Measurements from ENCODE around the gene MAP2K2. TPM values are rescaled to one million over a fixed set of nuclear protein-coding genes. Genes with fewer than 3 reads are reported as not detected.
A peak's percentile ranks its signal among the peaks of the same experiment; 100 is the strongest.
"Not testable (repeated sequence)": the region's sequence is repeated elsewhere in the genome, so short reads cannot be mapped to it uniquely, and the experiment has no call there.

Gene MAP2K2
- total and polyA plus RNA-seq, 12 donors, result 91.5 to 288 (median 116) TPM

GRCh38 chr19:4134351-4134750 is 10.4 kb upstream of the MAP2K2 start:
- H3K9me3 ChIP-seq, result no peaks in the 10 kb centered on the region
- no peak for DNase-seq
- no peak for ATAC-seq
- WGBS, 2 donors, result 38 to 43% methylated on average over 6 of the region's 6 CpGs
- H3K4me1 ChIP-seq, result no peaks in the 10 kb centered on the region
- H3K27ac ChIP-seq, result no peak overlapping the region
- H3K4me3 ChIP-seq, result no peak overlapping the region
- no peaks in the 10 kb centered on the region for H3K36me3 ChIP-seq
- TF ChIP-seq CTCF (IDR thresholded peaks at IDR 0.05), result no peak
- intact Hi-C loops (cut with DNase I), result no loop called here
- peaks cover 0 to 9% (median 0%) of the 10 kb centered on the region in 7 donors for H3K27me3 ChIP-seq

GRCh38 chr19:4130744-4131438 is 7.0 kb upstream of the MAP2K2 start:
- TF ChIP-seq CTCF (IDR thresholded peaks at IDR 0.05), result no peak
- H3K4me3 ChIP-seq, result no peak overlapping the region
- peaks cover 0 to 9% (median 0%) of the 10 kb centered on the region in 7 donors for H3K27me3 ChIP-seq
- H3K36me3 ChIP-seq, result no peaks in the 10 kb centered on the region
- DNase-seq (no peak), ATAC-seq (no peak)
- H3K9me3 ChIP-seq, result no peaks in the 10 kb centered on the region
- no peaks in the 10 kb centered on the region for H3K4me1 ChIP-seq
- intact Hi-C loops (cut with DNase I), result no loop called here
- no peak overlapping the region for H3K27ac ChIP-seq
- 39% methylated on average over 8 of the region's 8 CpGs for WGBS, 2 donors

GRCh38 chr19:4129050-4129449 is 5.1 kb upstream of the MAP2K2 start:
- H3K27me3 ChIP-seq, ATAC-seq, H3K9me3 ChIP-seq, DNase-seq, H3K27ac ChIP-seq, H3K36me3 ChIP-seq, H3K4me3 ChIP-seq, H3K4me1 ChIP-seq: not testable (repeated sequence)
- intact Hi-C loops (cut with DNase I), result loop anchor here in 1 of 10 donors (5.0 kb wide), 1 partner anchor 1018 kb away; no protein-coding TSS in a partner anchor
- WGBS, 2 donors, result 86 to 93% methylated on average over 7 of the region's 7 CpGs

GRCh38 chr19:4127322-4127721 is 3.4 kb upstream of the MAP2K2 start:
- ATAC-seq, H3K4me3 ChIP-seq, H3K27ac ChIP-seq, H3K27me3 ChIP-seq, DNase-seq, H3K36me3 ChIP-seq, H3K9me3 ChIP-seq: not testable (repeated sequence)
- intact Hi-C loops (cut with DNase I), result loop anchor here in 1 of 10 donors (5.0 kb wide), 1 partner anchor 1020 kb away; no protein-coding TSS in a partner anchor
- H3K4me1 ChIP-seq, result peaks cover 6 to 17% (median 16%) of the 10 kb centered on the region in 9 donors
- WGBS, 2 donors, result 85 to 87% methylated on average over 4 of the region's 4 CpGs

GRCh38 chr19:4124638-4125037 is 716 bp upstream of the MAP2K2 start:
- ATAC-seq, result no peak
- 49 to 59% methylated on average over 8 of the region's 8 CpGs for WGBS, 2 donors
- intact Hi-C loops (cut with DNase I), result loop anchor here in 2 of 10 donors (5.0 kb wide), 4 partner anchors 47 to 1023 kb away; partner anchors contain the start of genes EEF2 (in 1 of the 2) and PIAS4 (in 1 of the 2)
- DNase-seq, result no peak
- peaks cover 0 to 11% (median 0%) of the 10 kb centered on the region in 9 donors for H3K36me3 ChIP-seq
- H3K9me3 ChIP-seq, result no peaks in the 10 kb centered on the region
- no peaks in the 10 kb centered on the region for H3K27me3 ChIP-seq
- no peak for TF ChIP-seq CTCF (IDR thresholded peaks at IDR 0.05)
- H3K4me3 ChIP-seq, result peak overlapping the region in 9 of 10 donors; percentile 60 to 88 (median 68)
- peaks cover 6 to 33% (median 23%) of the 10 kb centered on the region in 9 donors for H3K4me1 ChIP-seq
- H3K27ac ChIP-seq, result peak overlapping the region in 8 of 10 donors; percentile 58 to 91 (median 74)

All from heart right ventricle (tissue), 16 donors.